ENCODE data around the gene PRPS1.

Gene PRPS1

DNA sequence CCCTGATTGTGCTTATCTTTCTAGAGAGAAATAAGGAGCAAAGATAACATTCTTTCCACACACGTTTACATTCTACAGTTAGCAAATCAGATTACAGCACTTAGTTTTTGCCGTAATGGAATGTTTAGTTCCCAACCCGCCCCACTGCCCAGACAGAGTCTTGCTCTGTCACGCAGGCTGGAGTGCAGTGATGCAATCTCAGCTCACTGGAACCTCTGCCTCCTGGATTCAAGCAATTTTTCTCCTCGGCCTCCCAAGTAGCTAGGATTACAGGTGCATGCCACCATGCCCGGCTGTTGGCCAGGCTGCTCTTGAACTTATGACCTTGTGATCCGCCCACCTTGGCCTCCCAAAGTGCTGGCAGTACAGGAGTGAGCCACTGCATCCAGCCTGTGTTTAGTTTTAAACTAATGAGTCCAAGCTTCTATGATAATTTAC is 8.4 kb upstream of the PRPS1 start:
- Mint-ChIP-seq H3K36me3 (ENCODE audit: low read depth) (no peaks in the 10 kb centered on the region), H3K27ac (no peak overlapping the region), H3K27me3 (no peaks in the 10 kb centered on the region), H3K9me3 (no peaks in the 10 kb centered on the region), H3K4me1 (ENCODE audit: low read depth) (no peaks in the 10 kb centered on the region), H3K4me3 (no peak overlapping the region)

DNA sequence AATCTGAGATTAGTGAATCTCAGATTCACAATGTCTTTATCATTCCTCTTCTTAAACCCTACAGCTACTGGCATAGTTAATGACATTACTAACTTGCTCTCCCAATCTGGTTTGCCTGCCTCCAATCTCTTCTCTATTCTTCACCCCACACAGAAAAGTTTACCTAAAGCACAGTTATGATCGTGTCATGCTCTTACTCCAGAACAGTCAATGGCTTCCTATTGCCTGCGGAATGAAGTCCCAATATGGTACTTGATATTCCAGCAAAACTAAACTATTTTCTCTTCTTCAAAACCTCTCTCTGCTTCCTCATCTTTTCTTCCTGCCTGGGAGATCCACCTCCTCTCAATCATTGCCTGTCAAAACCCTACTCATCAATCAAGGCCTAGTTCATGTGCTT is 3.4 kb upstream of the PRPS1 start:
- H3K4me1 Mint-ChIP-seq (ENCODE audit: low read depth): peaks cover 9% of the 10 kb centered on the region
- H3K36me3 Mint-ChIP-seq (ENCODE audit: low read depth): no peaks in the 10 kb centered on the region
- H3K27ac Mint-ChIP-seq: no peak overlapping the region
- no peaks in the 10 kb centered on the region for H3K9me3 Mint-ChIP-seq
- no peaks in the 10 kb centered on the region for H3K27me3 Mint-ChIP-seq
- H3K4me3 Mint-ChIP-seq: no peak overlapping the region

DNA sequence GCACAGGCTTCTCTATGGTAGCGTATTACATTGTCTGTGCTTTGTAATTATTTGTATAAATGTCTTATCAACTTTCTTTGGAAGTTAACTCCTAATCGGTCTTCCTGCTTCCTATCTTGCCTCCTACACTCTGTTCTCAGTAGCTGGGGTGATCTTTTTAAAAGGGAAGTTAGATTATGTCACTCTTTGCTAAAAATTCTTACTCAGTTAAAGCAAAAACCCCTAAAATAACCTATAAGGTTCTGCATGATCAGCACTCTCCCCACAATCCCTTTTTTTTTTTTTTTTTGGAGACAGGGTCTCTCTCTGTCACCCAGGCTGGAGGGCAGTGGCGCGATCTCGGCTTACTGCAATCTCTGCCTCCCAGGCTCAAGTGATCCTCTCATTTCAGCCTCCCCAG is 2.6 kb upstream of the PRPS1 start:
- Mint-ChIP-seq H3K9me3 (no peaks in the 10 kb centered on the region), H3K27me3 (no peaks in the 10 kb centered on the region), H3K36me3 (ENCODE audit: low read depth) (peaks cover 2% of the 10 kb centered on the region), H3K4me1 (ENCODE audit: low read depth) (peaks cover 17% of the 10 kb centered on the region), H3K27ac (no peak overlapping the region), H3K4me3 (no peak overlapping the region)

DNA sequence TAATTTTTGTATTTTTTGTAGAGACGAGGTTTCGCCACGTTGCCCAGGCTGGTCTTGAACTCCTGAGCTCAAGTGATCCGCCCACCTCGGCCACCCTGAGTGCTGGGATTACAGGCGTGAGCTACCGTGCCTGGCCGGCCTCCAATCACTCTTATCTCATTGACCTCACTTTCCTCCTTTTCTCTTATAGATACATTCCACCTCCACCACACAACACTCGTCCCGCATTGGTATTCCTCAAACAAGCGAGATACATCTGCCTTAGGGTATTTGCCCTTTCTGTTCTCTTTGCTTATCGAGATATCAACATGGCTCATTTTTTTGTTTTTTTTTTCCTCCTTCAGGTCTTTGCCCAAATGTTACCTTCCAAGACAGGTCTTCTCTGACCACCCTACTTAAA is 1.8 kb upstream of the PRPS1 start:
- no peaks in the 10 kb centered on the region for H3K27me3 Mint-ChIP-seq
- H3K27ac Mint-ChIP-seq: no peak overlapping the region
- H3K4me1 Mint-ChIP-seq (ENCODE audit: low read depth): peaks cover 20% of the 10 kb centered on the region
- H3K36me3 Mint-ChIP-seq (ENCODE audit: low read depth): peaks cover 4% of the 10 kb centered on the region
- H3K4me3 Mint-ChIP-seq: no peak overlapping the region
- no peaks in the 10 kb centered on the region for H3K9me3 Mint-ChIP-seq

DNA sequence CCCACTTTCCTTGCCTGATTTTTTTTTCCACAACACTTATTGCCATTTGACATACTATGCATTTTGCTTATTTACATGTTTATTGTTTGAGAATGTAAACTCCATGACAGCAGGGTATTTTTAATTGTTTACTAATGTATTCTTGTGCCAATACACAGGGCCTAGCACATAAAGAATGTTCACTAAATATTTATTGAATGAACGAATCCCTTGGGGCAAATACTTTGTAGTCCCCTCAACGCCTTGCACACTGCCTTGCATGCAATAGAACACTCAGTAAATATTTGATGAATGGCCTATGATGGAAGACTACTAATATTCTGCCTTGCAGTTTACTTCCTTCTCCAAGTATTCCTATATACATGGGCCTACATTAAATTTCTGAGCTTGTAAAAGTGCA is 1.4 kb upstream of the PRPS1 start:
- Mint-ChIP-seq H3K4me3 (no peak overlapping the region), H3K4me1 (ENCODE audit: low read depth) (peaks cover 21% of the 10 kb centered on the region), H3K9me3 (no peaks in the 10 kb centered on the region), H3K36me3 (ENCODE audit: low read depth) (peaks cover 4% of the 10 kb centered on the region), H3K27me3 (no peaks in the 10 kb centered on the region), H3K27ac (no peak overlapping the region)

DNA sequence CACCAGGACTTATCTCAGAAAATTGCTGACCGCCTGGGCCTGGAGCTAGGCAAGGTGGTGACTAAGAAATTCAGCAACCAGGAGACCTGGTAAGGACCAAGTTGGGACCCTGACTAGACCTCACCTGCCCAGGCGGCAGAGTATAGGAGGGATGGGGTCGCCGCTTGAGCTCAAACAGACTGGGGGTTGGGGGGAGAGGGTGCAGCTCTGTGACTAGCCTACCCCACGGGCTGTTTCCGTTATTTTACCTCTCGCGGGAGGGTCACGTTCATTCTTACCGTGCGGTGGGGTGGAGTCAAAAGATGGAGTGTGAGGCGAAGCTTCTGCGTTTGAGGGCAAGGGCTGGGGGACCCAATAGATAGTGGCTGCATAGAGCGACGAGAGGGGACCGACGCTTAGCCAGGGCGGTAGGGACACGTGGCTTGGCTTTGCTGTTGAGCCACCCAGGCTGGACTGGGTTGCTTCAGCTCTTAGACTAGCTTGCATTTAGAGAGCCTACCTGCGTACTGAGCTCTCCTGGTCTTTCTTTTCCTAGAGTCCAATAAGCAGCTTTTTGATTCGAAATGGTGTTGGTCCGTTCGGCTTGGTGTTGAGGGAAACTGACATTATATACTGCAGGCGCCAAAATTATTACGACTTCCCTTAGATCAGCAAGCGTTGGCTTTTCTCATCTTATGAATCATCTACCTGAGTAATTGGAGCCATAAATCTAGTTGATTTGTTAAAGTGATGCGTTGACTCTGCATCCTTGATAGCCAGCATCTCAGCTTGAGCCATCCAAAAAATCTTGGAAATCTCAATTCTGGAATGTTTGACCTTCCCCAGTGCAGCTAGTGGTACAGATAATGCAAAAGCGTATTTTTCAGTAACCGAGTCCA is 591 bp downstream of the PRPS1 start:
- Mint-ChIP-seq H3K4me3 (peak overlapping the region; percentile 96), H3K9me3 (no peaks in the 10 kb centered on the region), H3K36me3 (ENCODE audit: low read depth) (peaks cover 11% of the 10 kb centered on the region), H3K4me1 (ENCODE audit: low read depth) (peaks cover 30% of the 10 kb centered on the region), H3K27me3 (no peaks in the 10 kb centered on the region), H3K27ac (peak overlapping the region; percentile 90)

DNA sequence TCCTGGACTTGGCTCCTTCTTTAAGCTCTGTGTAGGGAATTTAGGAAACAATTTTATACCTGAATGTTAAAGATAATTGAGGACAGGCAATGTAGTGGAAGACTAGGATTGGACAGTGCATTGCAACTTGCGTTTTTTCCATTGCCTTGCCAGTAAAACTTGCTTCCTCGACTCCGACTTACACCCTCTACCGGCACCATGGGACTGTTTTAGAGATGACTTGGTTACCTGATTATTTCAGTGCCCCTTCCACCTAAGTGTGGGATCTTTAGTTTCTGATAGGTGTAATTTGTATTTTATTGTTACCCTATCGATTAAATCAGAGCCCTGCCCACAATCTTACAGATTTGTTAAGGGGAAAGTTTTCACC is 1.2 kb downstream of the PRPS1 start:
- Mint-ChIP-seq H3K36me3 (ENCODE audit: low read depth) (peaks cover 11% of the 10 kb centered on the region), H3K27me3 (no peaks in the 10 kb centered on the region), H3K4me1 (ENCODE audit: low read depth) (peaks cover 30% of the 10 kb centered on the region), H3K27ac (peak overlapping the region; percentile 90), H3K9me3 (no peaks in the 10 kb centered on the region), H3K4me3 (peak overlapping the region; percentile 96)

DNA sequence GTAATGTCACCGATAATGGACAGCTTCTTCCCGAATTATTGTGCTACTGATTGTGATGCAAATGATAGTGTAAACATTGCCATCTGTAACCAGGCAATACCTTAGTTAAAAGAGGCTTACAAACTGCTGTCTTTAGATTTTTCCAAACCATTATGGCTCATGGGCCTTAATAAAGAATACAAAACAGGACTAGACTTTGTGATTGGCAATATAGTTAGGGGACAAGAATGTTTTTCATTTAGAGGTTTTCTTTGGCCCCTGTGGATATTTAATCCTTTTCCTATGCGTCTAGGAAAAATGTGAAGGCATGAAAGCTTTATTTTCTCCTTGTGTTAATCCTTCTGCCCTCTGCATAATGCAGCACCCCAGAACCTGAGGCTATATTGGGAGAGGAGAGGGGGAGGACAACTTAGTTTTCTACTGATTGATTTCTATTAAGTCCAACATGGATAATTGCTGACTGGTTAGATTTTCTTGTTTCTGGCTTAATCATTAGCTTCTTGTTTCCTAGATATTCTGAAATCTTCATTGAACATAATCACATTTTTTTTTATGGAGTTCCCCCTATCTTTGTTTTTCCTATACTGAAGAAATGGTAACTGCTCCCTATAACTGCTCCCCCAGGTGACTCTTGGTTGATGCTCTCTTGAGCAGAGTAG is 1.9 kb downstream of the PRPS1 start:
- Mint-ChIP-seq H3K4me3 (peak overlapping the region; percentile 96), H3K36me3 (ENCODE audit: low read depth) (peaks cover 13% of the 10 kb centered on the region), H3K27me3 (no peaks in the 10 kb centered on the region), H3K4me1 (ENCODE audit: low read depth) (peaks cover 30% of the 10 kb centered on the region), H3K9me3 (no peaks in the 10 kb centered on the region), H3K27ac (no peak overlapping the region)

DNA sequence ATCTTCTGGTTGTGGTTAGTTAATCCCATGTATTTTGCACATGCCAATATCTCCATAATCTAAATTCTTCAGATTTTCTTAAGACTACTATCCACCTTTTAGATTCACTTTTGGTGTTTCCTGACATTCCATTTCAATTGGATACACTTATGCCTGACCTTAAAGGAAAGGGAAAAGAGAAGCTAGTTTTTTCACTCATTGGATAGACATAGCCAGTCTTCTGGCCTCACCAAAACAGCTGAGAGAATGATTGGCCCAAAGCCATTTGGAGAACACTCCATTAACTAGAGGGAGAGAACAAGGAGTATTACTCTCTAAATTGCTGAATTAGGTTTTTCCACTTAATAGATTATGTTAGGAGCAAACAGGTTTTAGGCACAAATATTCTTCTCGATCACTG is 4.0 kb downstream of the PRPS1 start:
- H3K27me3 Mint-ChIP-seq: no peaks in the 10 kb centered on the region
- no peak overlapping the region for H3K4me3 Mint-ChIP-seq
- no peak overlapping the region for H3K27ac Mint-ChIP-seq
- H3K4me1 Mint-ChIP-seq (ENCODE audit: low read depth): peaks cover 37% of the 10 kb centered on the region
- no peaks in the 10 kb centered on the region for H3K9me3 Mint-ChIP-seq
- H3K36me3 Mint-ChIP-seq (ENCODE audit: low read depth): peaks cover 14% of the 10 kb centered on the region

DNA sequence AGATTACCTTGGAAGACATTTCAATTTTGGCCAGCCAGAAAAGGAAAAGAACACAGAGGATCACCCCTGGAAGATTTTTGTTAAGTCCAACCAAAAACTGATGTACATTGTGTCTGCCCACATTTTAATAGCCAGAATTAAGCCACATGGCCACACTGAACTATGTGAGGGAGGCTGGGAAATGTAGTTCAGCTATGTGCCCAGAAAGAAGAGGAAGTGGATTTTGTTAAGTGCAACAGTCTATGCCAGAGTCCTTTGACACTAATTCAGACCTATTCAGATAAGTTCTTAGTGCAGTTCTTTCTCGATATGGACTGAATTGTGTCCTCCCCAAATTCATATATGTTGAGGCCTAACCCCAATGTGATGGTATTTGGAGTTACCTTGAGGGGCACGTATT is 18.4 kb downstream of the PRPS1 start:
- Mint-ChIP-seq H3K9me3 (no peaks in the 10 kb centered on the region), H3K27me3 (no peaks in the 10 kb centered on the region), H3K4me1 (ENCODE audit: low read depth) (no peaks in the 10 kb centered on the region), H3K36me3 (ENCODE audit: low read depth) (peaks cover 63% of the 10 kb centered on the region), H3K4me3 (no peak overlapping the region), H3K27ac (no peak overlapping the region)

DNA sequence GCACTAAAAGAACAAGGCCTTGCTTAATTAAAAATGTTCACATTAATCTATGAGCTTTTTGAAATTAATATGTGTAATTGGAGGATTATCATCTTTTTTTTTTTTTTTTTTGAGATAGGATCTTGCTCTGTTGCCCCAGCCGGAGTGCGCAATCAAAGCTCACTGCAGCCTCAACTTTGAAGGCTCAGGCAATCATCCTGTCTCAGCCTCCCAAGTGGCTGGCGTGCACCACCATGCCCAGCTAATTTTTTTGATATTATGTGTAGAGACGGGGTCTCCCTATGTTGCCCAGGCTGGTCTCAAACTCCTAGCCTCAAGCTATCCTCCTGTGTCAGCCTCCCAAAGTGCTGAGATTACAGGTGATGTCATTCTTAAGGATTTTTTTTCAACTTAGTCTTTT is 20.0 kb downstream of the PRPS1 start:
- H3K27ac Mint-ChIP-seq: no peak overlapping the region
- no peaks in the 10 kb centered on the region for H3K4me1 Mint-ChIP-seq (ENCODE audit: low read depth)
- H3K27me3 Mint-ChIP-seq: no peaks in the 10 kb centered on the region
- peaks cover 48% of the 10 kb centered on the region for H3K36me3 Mint-ChIP-seq (ENCODE audit: low read depth)
- H3K4me3 Mint-ChIP-seq: no peak overlapping the region
- no peaks in the 10 kb centered on the region for H3K9me3 Mint-ChIP-seq

DNA sequence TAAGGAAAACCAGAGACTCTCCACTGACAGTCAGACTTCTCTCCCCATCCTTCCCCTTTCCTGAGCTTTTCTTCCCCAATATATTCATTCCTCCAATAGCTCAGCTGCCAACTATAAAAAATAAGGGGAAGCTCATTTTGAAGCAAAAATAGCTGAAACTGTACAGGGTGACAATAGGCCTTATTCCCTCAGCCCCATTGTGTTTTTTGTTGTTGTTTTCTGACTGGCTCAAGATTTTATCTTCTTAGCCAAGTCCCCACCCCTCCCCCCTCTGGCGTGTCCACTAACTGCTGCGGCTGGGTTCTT is 26.2 kb downstream of the PRPS1 start:
- no peak overlapping the region for H3K27ac Mint-ChIP-seq

DNA sequence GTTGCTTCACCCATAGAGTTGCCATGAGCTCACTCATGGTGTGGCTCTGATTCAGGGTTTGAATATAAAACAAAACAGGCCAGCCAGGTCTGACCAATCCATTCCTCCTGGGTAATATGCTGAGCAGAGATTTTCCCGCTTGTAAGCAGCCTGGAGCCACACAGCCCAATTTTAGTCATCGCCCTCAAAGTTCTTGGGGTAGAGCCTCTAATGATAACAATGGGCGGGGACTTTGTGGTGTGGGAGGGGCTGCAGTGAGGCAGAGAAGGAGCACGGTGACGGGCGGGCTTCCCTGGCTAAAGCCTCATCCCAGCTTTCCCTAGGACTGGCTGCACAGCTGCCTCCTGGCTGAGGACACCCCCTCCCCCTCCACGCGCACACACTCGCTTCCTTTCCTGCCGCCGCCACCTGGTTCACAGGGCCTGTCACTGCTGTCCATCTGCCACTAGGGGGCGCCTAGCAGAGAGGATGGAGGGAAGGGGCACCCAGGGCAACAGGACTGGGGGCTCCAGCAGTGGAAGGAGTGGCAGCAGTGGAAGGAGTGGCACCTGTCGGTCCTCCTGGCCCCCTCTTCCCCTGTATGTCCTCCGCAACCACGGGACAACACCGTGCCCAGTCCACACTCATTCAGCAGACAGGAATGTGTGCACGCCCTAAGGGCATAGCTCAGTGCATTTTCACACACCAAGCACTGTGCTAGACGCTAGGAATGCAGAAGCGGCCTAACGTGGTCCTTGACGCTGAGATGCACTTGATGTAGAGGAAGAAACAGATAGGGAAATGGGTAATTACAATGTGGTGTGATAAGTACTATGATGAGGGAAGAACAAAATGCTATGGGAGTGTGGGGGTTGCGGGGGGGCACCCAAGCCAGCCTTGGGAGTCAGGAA is 26.8 kb downstream of the PRPS1 start:
- peaks cover 6% of the 10 kb centered on the region for H3K36me3 Mint-ChIP-seq (ENCODE audit: low read depth)
- H3K9me3 Mint-ChIP-seq: no peaks in the 10 kb centered on the region
- H3K4me1 Mint-ChIP-seq (ENCODE audit: low read depth): peaks cover 13% of the 10 kb centered on the region
- no peak overlapping the region for H3K4me3 Mint-ChIP-seq
- H3K27me3 Mint-ChIP-seq: no peaks in the 10 kb centered on the region
- no peak overlapping the region for H3K27ac Mint-ChIP-seq

More for the DNA sequence above, 26.2 kb downstream of the PRPS1 start:
- Mint-ChIP-seq H3K36me3 (ENCODE audit: low read depth) (peaks cover 12% of the 10 kb centered on the region), H3K4me1 (ENCODE audit: low read depth) (peaks cover 13% of the 10 kb centered on the region), H3K27me3 (no peaks in the 10 kb centered on the region), H3K9me3 (no peaks in the 10 kb centered on the region), H3K4me3 (no peak overlapping the region)

DNA sequence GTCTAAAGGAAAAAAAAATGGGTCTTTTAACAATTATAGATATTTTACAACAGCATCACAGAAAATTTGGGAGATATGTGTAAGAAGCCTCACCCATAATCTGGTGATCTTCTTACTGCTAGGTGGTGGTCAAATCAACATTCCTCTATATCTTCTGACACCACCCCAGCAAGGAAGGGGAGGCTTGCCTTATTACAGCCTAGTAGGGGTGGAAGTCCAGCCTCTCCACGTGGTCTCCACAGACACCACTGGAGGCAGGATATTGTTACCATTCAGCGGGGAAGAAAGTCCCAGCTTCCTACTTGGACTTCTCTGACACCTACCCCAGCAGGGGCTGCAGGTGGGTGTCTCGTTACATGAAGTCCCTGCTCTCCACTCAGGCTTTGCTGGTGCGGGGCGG is 28.7 kb downstream of the PRPS1 start:
- Mint-ChIP-seq H3K4me3 (no peak overlapping the region), H3K27ac (no peak overlapping the region), H3K9me3 (no peaks in the 10 kb centered on the region), H3K27me3 (no peaks in the 10 kb centered on the region), H3K4me1 (ENCODE audit: low read depth) (peaks cover 13% of the 10 kb centered on the region), H3K36me3 (ENCODE audit: low read depth) (no peaks in the 10 kb centered on the region)

DNA sequence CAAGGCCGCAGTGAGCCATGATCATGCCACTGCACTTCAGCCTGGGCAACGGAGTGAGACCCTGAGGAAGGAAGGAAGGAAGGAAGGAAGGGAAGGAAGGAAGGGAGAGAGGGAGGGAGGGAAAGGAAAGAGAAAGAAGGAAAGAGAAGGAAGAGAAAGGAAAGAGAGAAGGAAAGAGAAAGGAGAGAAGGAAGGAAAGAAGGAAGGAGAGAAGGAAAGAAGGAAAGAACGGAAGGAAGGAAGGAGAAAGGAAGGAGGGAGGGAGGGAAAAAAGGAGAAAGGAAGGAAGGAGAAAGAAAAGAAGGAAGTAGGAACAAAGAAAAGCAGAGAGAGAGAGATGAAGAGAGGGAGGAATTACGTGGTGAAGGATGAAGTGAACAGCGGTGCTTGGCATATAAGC is 30.4 kb downstream of the PRPS1 start:
- Mint-ChIP-seq H3K4me3 (no peak overlapping the region), H3K4me1 (ENCODE audit: low read depth) (peaks cover 13% of the 10 kb centered on the region), H3K36me3 (ENCODE audit: low read depth) (no peaks in the 10 kb centered on the region), H3K27ac (no peak overlapping the region), H3K27me3 (no peaks in the 10 kb centered on the region), H3K9me3 (no peaks in the 10 kb centered on the region)
